NCI-H526 (cell line): ENCODE results near the gene TXNRD1.
"Not testable (repeated sequence)": the region's sequence is repeated elsewhere in the genome, so short reads cannot be mapped to it uniquely, and the experiment has no call there.

ENCODE experiments used
- DNase-seq, 2 experiments: peaks; one replicate each; lab custom pipeline; 2025; lab: John Stamatoyannopoulos, UW

Gene TXNRD1

GRCh38 chr12:104372061-104372720 is 156.6 kb downstream of the TXNRD1 start:
- DNase-seq = no peak

- DNase-seq = no peak
Measured at GRCh38 chr12:104372721-104373335, 157.2 kb downstream of the TXNRD1 start.

GRCh38 chr12:104374071-104374470 is 158.5 kb downstream of the TXNRD1 start:
- DNase-seq = no peak

- no peak for DNase-seq
Measured at GRCh38 chr12:104374806-104375205, 159.2 kb downstream of the TXNRD1 start.

- DNase-seq = peak in 1 of 2 experiments; percentile 14
Measured at GRCh38 chr12:104375775-104376174, 160.2 kb downstream of the TXNRD1 start.

GRCh38 chr12:104376650-104377513 is 161.3 kb downstream of the TXNRD1 start:
- no peak for DNase-seq

- no peak for DNase-seq
Measured at GRCh38 chr12:104377514-104377812, 161.9 kb downstream of the TXNRD1 start.

- no peak for DNase-seq
Measured at GRCh38 chr12:104378427-104378826, 162.8 kb downstream of the TXNRD1 start.

- no peak for DNase-seq
Measured at GRCh38 chr12:104381341-104381730, 165.8 kb downstream of the TXNRD1 start.

- peak; percentile 43 to 88 for DNase-seq
Measured at GRCh38 chr12:104381731-104382480, 166.3 kb downstream of the TXNRD1 start.

- no peak for DNase-seq
Measured at GRCh38 chr12:104384141-104384880, 168.7 kb downstream of the TXNRD1 start.

- no peak for DNase-seq
Measured at GRCh38 chr12:104385510-104385909, 169.9 kb downstream of the TXNRD1 start.

- DNase-seq = no peak
Measured at GRCh38 chr12:104386461-104386860, 170.9 kb downstream of the TXNRD1 start.

- DNase-seq = no peak
Measured at GRCh38 chr12:104387190-104387589, 171.6 kb downstream of the TXNRD1 start.

GRCh38 chr12:104394086-104394485 is 178.5 kb downstream of the TXNRD1 start:
- DNase-seq = not testable (repeated sequence)
